GM19239 (cell line): ENCODE data around the gene RPH3AL.

Source experiments
- DNase-seq: peaks from one replicate; pipeline ENCODE4 v3.0.0; 2011; ENCODE audit warnings: low spot score; ENCODE audit not compliant: insufficient read length
- FAIRE-seq: peaks from 2 replicates; lab custom pipeline; 2011; peaks lifted over from hg19 to GRCh38; lab: Jason Lieb, UNC

The RPH3AL gene

GRCh38 chr17:269616-270514, 82.7 kb downstream of the RPH3AL start:
- no peak for DNase-seq
- no peak for FAIRE-seq

GRCh38 chr17:266701-267667, 85.6 kb downstream of the RPH3AL start:
- DNase-seq (no peak), FAIRE-seq (no peak)

- DNase-seq = no peak
- FAIRE-seq = no peak
Measured at GRCh38 chr17:266219-266618, 86.4 kb downstream of the RPH3AL start.

- DNase-seq = no peak
- no peak for FAIRE-seq
Measured at GRCh38 chr17:265718-266117, 86.9 kb downstream of the RPH3AL start.

- FAIRE-seq (no peak), DNase-seq (no peak)
Measured at GRCh38 chr17:263773-264172, 88.8 kb downstream of the RPH3AL start.

- FAIRE-seq (no peak), DNase-seq (no peak)
Measured at GRCh38 chr17:263271-263670, 89.3 kb downstream of the RPH3AL start.

GRCh38 chr17:261635-262034, 91.0 kb downstream of the RPH3AL start:
- no peak for DNase-seq
- no peak for FAIRE-seq

- FAIRE-seq (no peak), DNase-seq (no peak)
Measured at GRCh38 chr17:260944-261343, 91.7 kb downstream of the RPH3AL start.

GRCh38 chr17:260031-260791, 92.4 kb downstream of the RPH3AL start:
- DNase-seq = no peak

GRCh38 chr17:259341-259976, 93.1 kb downstream of the RPH3AL start:
- FAIRE-seq = no peak

More at GRCh38 chr17:260031-260791, 92.4 kb downstream of the RPH3AL start:
- no peak for FAIRE-seq

GRCh38 chr17:258906-259305, 93.7 kb downstream of the RPH3AL start:
- DNase-seq = no peak
- FAIRE-seq = no peak

More at GRCh38 chr17:259341-259976, 93.1 kb downstream of the RPH3AL start:
- DNase-seq = no peak

- DNase-seq (no peak), FAIRE-seq (no peak)
Measured at GRCh38 chr17:258045-258734, 94.4 kb downstream of the RPH3AL start.

- no peak for FAIRE-seq
- no peak for DNase-seq
Measured at GRCh38 chr17:253091-253846, 99.3 kb downstream of the RPH3AL start.

- FAIRE-seq (no peak), DNase-seq (no peak)
Measured at GRCh38 chr17:252456-252855, 100.2 kb downstream of the RPH3AL start.

- DNase-seq = no peak
- no peak for FAIRE-seq
Measured at GRCh38 chr17:251531-251930, 101.1 kb downstream of the RPH3AL start.

GRCh38 chr17:250487-251300, 101.9 kb downstream of the RPH3AL start:
- no peak for FAIRE-seq
- DNase-seq = no peak

- FAIRE-seq = no peak
Measured at GRCh38 chr17:249236-249993, 103.2 kb downstream of the RPH3AL start.

More at GRCh38 chr17:249236-249993, 103.2 kb downstream of the RPH3AL start:
- DNase-seq = no peak
